ENCODE measurements around the gene SERPINA1.

GRCh38 chr14:94357166-94357565, 31.2 kb downstream of the SERPINA1 start:
- TF ChIP-seq EZH2phosphoT487 (IDR thresholded peaks at IDR 0.05; ENCODE audit: insufficient read depth, low read depth) (no peak), EZH2 (IDR thresholded peaks at IDR 0.05; ENCODE audit: insufficient read depth, poor library complexity, severe bottlenecking) (no peak)
